Heart left ventricle (tissue), 16 donors: ENCODE measurements around the gene PRKCH. TPM values are rescaled to one million over a fixed set of nuclear protein-coding genes. Genes with fewer than 3 reads are reported as not detected.
A peak's percentile ranks its signal among the peaks of the same experiment; 100 is the strongest.

Experiments used
- ATAC-seq, 4 donors: fragments of 200-7000 bp; cut with Tn5 transposase; one replicate each; pipeline ENCODE4 v1.9.1; 2020 to 2022; ENCODE audit warnings: moderate library complexity in 4 of 4, mild to moderate bottlenecking in 3 of 4, moderate number of reproducible peaks in 1 of 4
- DNase-seq, 5 donors: peaks; one replicate each; pipeline ENCODE4 v3.0.0-alpha.2; 2020
- H3K27ac ChIP-seq, 12 donors: fragments of 200-600 bp; sonication (generic) in 4 of 12; one replicate each; pipeline versions ENCODE4 v1.5.0 to v1.8.0; 2016 to 2022; ENCODE audit warnings: mild to moderate bottlenecking in 2 of 12
- H3K27me3 ChIP-seq, 9 donors: fragments of 200-600 bp; sonication (generic) in 2 of 9; one replicate each; pipeline versions ENCODE4 v1.5.1 to v1.8.0; 2016 to 2022; ENCODE audit warnings: mild to moderate bottlenecking in 3 of 9
- H3K36me3 ChIP-seq, 9 donors: fragments of 200-600 bp; sonication (generic) in 2 of 9; one replicate each; pipeline versions ENCODE4 v1.5.0 to v1.8.0; 2018 to 2022; ENCODE audit warnings: mild to moderate bottlenecking in 2 of 9
- H3K4me1 ChIP-seq, 12 donors: fragments of 200-600 bp; sonication (generic) in 4 of 12; one replicate each; pipeline versions ENCODE4 v1.5.0 to v1.8.0; 2016 to 2022; ENCODE audit warnings: mild to moderate bottlenecking in 3 of 12
- H3K4me3 ChIP-seq, 12 donors: fragments of 200-600 bp; sonication (generic) in 4 of 12; one replicate each; pipeline versions ENCODE4 v1.5.0 to v1.8.0; 2017 to 2022; ENCODE audit warnings: mild to moderate bottlenecking in 9 of 12, moderate library complexity in 4 of 12
- H3K9me3 ChIP-seq, 12 donors: fragments of 200-600 bp; sonication (generic) in 4 of 12; one replicate each; pipeline versions ENCODE4 v1.5.0 to v1.8.0; 2016 to 2022; ENCODE audit warnings: mild to moderate bottlenecking in 1 of 12
- CTCF ChIP-seq, 12 donors: fragments of 200-600 bp; sonication (generic) in 4 of 12; IDR thresholded peaks; one replicate each; pipeline versions ENCODE4 v1.5.0 to v1.8.0; 2018 to 2022; ENCODE audit warnings: antibody characterized with exemption in 12 of 12, mild to moderate bottlenecking in 5 of 12
- POLR2A ChIP-seq, 2 donors: fragments of 450-650 bp; IDR thresholded peaks; one replicate each; pipeline ENCODE4 v1.6.1; 2017; ENCODE audit warnings: antibody characterized with exemption in 2 of 2, mild to moderate bottlenecking in 2 of 2, moderate library complexity in 2 of 2
- WGBS, 4 donors: extraction: QIAGEN DNeasy Blood & Tissue Kit in 2 of 4; methylation state at CpG; one replicate each; pipeline versions ENCODE4 v1.1.5 to v1.1.7; 2013 to 2018; 5-methylcytosine and 5-hydroxymethylcytosine counted together
- intact Hi-C, 10 donors: fragments of 100-400 bp; cut with DNase I; formaldehyde crosslinking; loops; one replicate each; pipeline versions ENCODE4 v1.11.1 to v1.14.2; 2022
- polyA plus RNA-seq, 2 donors: library from polyadenylated mRNA; stranded (reverse); fragments of 200-250 nt; gene quantifications; one replicate each; pipeline ENCODE4 v1.2.3, GENCODE V29; 2013
- total RNA-seq, 9 donors: library from RNA; depleted of rRNA in 2 of 9; stranded (reverse); fragments of >200 nt in 2 of 9; fragmentation: NEBNext Ultra II Directional in 3 of 9; extraction: Animal tissue kit (Norgen Biotek cat#: 25700) in 3 of 9; gene quantifications; one replicate each; pipeline versions ENCODE4 v1.1.0 to v1.2.4, GENCODE V29; 2016 to 2023
- donor health status: ischemic (EF 13 %, LVEDD 7.1; RV severe dilation, severe dysfunction).
- donor health status: healthy with polysubstance abuse.
- donor health status: DM: no; HTN: yes; CAD: no.
- donor health status: DM: no; HTN: no; CAD: no.
- donor health status: ischemic (EF 25% LVEDD 6.9; RV normal size, moderate dysfunction).
- donor health status: ischemic (EF 25% LVEDD 5.7; RV mildly dilated, moderate dysfunction).
- donor health status: healthy.
- donor health status: DM: yes; HTN: yes; CAD: no.
- donor health status: ischemic (EF 35%, LVEDD 5.7; RV mildly dilated, moderate dysfunction).
- donor health status: nonischemic (EF 11% LVEDD 7.7; RV severe dilation, severe dysfunction).
- donor health status: DM: yes; HTN: yes; CAD: no.
- donor health status: PGD.
- donor health status: ischemic (EF 29% LVEDD 5.4; RV normal size, mild dysfunction).
- donor health status: nonischemic (EF 23%, LVEDD 6.1; RV moderate dilation, normal function).

The PRKCH gene
- total and polyA plus RNA-seq, 11 donors = 6.1 to 49.2 (median 21.7) TPM

GRCh38 chr14:61532763-61533162 is 211.4 kb downstream of the PRKCH start:
- DNase-seq = no peak
- no peak overlapping the region for H3K4me3 ChIP-seq
- no peak for ATAC-seq
- WGBS, 4 donors = 50 to 75% (median 60%) methylated on average over 6 of the region's 6 CpGs
- H3K27ac ChIP-seq = peak overlapping the region in 3 of 12 donors; percentile 5 to 61 (median 23)
- intact Hi-C loops = loop anchor here in 1 of 10 donors (10.0 kb wide), 1 partner anchor 58 kb away; no protein-coding TSS in a partner anchor
- no peaks in the 10 kb centered on the region for H3K9me3 ChIP-seq
- no peaks in the 10 kb centered on the region for H3K27me3 ChIP-seq
- peaks cover 5 to 62% (median 29%) of the 10 kb centered on the region in 12 donors for H3K4me1 ChIP-seq
- TF ChIP-seq POLR2A (IDR thresholded peaks at IDR 0.05) (no peak), CTCF (IDR thresholded peaks at IDR 0.05) (no peak)
- peaks cover 0 to 22% (median 3%) of the 10 kb centered on the region in 9 donors for H3K36me3 ChIP-seq

- no peak for DNase-seq
- 54 to 74% (median 60%) methylated on average over 4 of the region's 4 CpGs for WGBS, 4 donors
Observed at GRCh38 chr14:61533513-61534255, 212.3 kb downstream of the PRKCH start.

GRCh38 chr14:61535032-61535431 is 213.7 kb downstream of the PRKCH start:
- no peaks in the 10 kb centered on the region for H3K27me3 ChIP-seq
- 49 to 77% (median 66%) methylated on average over 1 of the region's 1 CpG for WGBS, 4 donors
- H3K9me3 ChIP-seq = no peaks in the 10 kb centered on the region
- TF ChIP-seq POLR2A (IDR thresholded peaks at IDR 0.05) (no peak), CTCF (IDR thresholded peaks at IDR 0.05) (no peak)
- peaks cover 5 to 77% (median 33%) of the 10 kb centered on the region in 12 donors for H3K4me1 ChIP-seq
- no peak overlapping the region for H3K27ac ChIP-seq
- DNase-seq (no peak), ATAC-seq (no peak)
- H3K36me3 ChIP-seq = peaks cover 0 to 17% (median 3%) of the 10 kb centered on the region in 9 donors
- intact Hi-C loops = loop anchor here in 1 of 10 donors (10.0 kb wide), 1 partner anchor 60 kb away; no protein-coding TSS in a partner anchor
- H3K4me3 ChIP-seq = no peak overlapping the region

More at GRCh38 chr14:61533513-61534255, 212.3 kb downstream of the PRKCH start:
- peak in 3 of 4 donors; percentile 11 to 57 (median 38) for ATAC-seq
- no peak for TF ChIP-seq CTCF (IDR thresholded peaks at IDR 0.05)
- no peak for TF ChIP-seq POLR2A (IDR thresholded peaks at IDR 0.05)
- Histone ChIP-seq H3K9me3 (no peaks in the 10 kb centered on the region), H3K4me1 (peaks cover 5 to 71% (median 33%) of the 10 kb centered on the region in 12 donors), H3K27me3 (no peaks in the 10 kb centered on the region), H3K27ac (peak overlapping the region in 2 of 12 donors; percentile 7 to 16), H3K36me3 (peaks cover 0 to 22% (median 3%) of the 10 kb centered on the region in 9 donors), H3K4me3 (no peak overlapping the region)
- intact Hi-C loops = loop anchor here in 1 of 10 donors (10.0 kb wide), 1 partner anchor 59 kb away; no protein-coding TSS in a partner anchor

- 89 to 97% (median 93%) methylated on average over 4 of the region's 4 CpGs for WGBS, 4 donors
- no peak for DNase-seq
- intact Hi-C loops = loop anchor here in 1 of 10 donors (10.0 kb wide), 1 partner anchor 61 kb away; no protein-coding TSS in a partner anchor
- ATAC-seq = no peak
- no peak overlapping the region for H3K4me3 ChIP-seq
- H3K36me3 ChIP-seq = peaks cover 0 to 13% (median 3%) of the 10 kb centered on the region in 9 donors
- H3K4me1 ChIP-seq = peaks cover 5 to 77% (median 33%) of the 10 kb centered on the region in 12 donors
- H3K27me3 ChIP-seq = no peaks in the 10 kb centered on the region
- TF ChIP-seq CTCF (IDR thresholded peaks at IDR 0.05) = no peak
- no peaks in the 10 kb centered on the region for H3K9me3 ChIP-seq
- H3K27ac ChIP-seq = no peak overlapping the region
Observed at GRCh38 chr14:61535458-61535857, 214.1 kb downstream of the PRKCH start.
